ENCODE results near the gene PARP8. TPM values are rescaled to one million over a fixed set of nuclear protein-coding genes. Genes with fewer than 3 reads are reported as not detected.
"Not testable (repeated sequence)": the region's sequence is repeated elsewhere in the genome, so short reads cannot be mapped to it uniquely, and the experiment has no call there.

The PARP8 gene
- total RNA-seq, 1 experiment from 2014 or later: 23.2 TPM

DNA sequence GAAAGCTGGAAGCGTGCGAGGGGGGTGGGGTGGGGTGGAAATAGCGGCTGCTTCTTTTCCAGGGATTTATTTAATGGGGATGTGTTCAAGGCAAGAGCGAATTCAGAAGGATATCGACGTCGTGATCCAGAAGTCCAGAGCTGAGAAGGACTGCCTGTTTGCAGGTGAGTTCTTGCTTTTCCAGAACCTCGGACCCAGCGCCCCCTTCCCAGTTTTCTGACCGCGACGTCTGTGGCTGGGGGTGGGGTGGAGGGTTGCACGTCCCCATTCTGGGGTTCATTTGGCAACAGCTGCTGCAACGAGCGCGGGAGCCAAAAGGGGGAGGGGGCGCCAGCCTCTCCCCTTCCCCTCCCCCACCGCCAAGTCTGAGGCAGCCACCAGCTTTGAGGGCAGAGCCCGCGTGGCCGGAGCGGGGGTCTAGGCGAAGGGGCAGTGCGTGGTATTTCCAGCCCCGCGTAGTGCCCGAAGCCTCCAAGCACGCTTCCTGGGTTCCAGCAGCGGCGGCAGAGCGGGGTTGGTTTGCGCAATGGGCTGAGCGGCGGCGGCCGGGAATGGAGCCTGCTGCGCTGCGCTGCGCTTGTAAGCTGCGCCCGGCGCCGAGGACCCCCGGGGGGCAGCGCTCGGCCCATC, 701 bp downstream of the PARP8 start (continued):
- TF ChIP-seq, protein P1, sequence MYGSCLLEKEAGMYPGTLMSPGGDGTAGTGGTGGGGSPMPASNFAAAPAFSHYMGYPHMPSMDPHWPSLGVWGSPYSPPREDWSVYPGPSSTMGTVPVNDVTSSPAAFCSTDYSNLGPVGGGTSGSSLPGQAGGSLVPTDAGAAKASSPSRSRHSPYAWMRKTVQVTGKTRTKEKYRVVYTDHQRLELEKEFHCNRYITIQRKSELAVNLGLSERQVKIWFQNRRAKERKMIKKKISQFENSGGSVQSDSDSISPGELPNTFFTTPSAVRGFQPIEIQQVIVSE (CRISPR knock-in tag; IDR thresholded peaks at IDR 0.05; ENCODE audit: borderline replicate concordance): no peak

DNA sequence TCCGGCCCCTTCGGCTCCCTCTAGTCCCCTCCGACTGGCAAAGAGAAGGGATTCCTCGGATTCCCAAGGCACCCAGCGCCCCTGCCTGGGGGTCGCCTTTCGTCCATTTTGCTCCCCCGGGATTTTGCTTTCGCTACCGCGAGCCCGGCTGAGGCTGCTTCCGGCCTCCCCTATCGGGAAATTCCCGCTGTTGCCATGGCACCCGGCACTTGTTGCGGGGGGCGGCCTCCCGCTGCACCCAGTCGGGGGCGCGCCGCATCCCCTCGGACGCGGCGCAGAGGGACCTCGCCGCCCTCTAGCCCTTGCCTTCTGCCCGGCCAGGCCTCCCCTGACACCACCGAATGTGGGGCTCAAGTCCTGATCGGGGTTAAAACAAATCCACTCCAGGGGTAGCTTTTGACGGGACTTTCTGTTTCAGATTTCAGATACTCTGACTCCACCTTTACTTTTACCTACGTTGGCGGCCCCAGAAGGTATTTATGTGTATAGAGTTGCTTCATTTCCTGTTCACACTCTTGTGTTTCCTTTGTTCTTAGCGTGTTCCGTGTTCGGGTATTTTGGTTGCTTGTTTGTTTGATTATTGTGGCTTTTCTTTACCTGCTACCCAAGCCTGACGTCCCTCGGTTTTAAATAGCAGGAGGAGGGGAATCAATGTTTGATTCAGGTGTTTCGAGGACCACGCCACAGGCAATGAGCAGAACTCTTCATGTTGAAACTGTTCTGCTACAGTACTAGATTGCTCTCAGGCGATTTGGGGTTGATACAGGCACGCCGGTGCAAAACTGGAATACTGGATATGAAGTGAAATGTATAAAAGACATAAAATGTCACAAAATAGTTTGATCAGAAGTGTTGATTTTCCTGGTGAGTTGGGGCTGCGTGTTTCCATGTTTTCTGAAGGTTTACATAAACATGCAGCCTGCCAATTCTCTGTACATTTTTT, 1.5 kb downstream of the PARP8 start:
- Mint-ChIP-seq H3K27ac (peak overlapping the region; percentile 98), H3K36me3 (no peaks in the 10 kb centered on the region), H3K9me3 (no peaks in the 10 kb centered on the region), H3K4me1 (peaks cover 52% of the 10 kb centered on the region), H3K27me3 (ENCODE audit: low read depth) (peaks cover 6% of the 10 kb centered on the region), H3K4me3 (peak overlapping the region; percentile 95)
- ATAC-seq (peak; percentile 71), DNase-seq (ENCODE audit: low spot score) (peak; percentile 79)
- ChIA-PET POLR2A (no interaction called here), CTCF (no interaction called here)
- TF ChIP-seq, protein P2, sequence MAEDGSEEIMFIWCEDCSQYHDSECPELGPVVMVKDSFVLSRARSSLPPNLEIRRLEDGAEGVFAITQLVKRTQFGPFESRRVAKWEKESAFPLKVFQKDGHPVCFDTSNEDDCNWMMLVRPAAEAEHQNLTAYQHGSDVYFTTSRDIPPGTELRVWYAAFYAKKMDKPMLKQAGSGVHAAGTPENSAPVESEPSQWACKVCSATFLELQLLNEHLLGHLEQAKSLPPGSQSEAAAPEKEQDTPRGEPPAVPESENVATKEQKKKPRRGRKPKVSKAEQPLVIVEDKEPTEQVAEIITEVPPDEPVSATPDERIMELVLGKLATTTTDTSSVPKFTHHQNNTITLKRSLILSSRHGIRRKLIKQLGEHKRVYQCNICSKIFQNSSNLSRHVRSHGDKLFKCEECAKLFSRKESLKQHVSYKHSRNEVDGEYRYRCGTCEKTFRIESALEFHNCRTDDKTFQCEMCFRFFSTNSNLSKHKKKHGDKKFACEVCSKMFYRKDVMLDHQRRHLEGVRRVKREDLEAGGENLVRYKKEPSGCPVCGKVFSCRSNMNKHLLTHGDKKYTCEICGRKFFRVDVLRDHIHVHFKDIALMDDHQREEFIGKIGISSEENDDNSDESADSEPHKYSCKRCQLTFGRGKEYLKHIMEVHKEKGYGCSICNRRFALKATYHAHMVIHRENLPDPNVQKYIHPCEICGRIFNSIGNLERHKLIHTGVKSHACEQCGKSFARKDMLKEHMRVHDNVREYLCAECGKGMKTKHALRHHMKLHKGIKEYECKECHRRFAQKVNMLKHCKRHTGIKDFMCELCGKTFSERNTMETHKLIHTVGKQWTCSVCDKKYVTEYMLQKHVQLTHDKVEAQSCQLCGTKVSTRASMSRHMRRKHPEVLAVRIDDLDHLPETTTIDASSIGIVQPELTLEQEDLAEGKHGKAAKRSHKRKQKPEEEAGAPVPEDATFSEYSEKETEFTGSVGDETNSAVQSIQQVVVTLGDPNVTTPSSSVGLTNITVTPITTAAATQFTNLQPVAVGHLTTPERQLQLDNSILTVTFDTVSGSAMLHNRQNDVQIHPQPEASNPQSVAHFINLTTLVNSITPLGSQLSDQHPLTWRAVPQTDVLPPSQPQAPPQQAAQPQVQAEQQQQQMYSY (CRISPR knock-in tag; IDR thresholded peaks at IDR 0.05): peak; percentile 67; the same call in 1 of the 2 replicates
- TF ChIP-seq RORB (CRISPR knock-in tag; IDR thresholded peaks at IDR 0.05): no peak

DNA sequence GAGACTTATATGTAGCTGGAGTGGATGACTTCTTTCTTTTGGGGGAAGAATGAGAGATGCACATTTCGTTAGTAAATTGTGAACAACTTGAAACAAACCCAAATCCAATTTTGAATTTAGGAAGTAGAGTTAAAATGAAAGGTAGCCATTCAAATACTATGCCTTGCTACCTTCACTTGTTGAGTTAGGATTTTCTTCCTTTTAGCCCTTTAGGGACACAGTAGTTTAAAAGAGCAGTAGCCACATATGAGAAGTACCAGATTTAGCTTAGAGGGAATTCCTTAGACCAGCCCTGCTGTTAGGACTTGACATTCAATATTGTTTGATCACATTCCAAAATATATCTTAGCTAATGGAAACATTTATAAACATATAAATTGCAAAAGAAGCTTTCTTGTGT, 2.2 kb downstream of the PARP8 start:
- Mint-ChIP-seq H3K27ac (peak overlapping the region; percentile 98), H3K4me1 (peaks cover 54% of the 10 kb centered on the region), H3K4me3 (peak overlapping the region; percentile 95)
- H3K27me3 Mint-ChIP-seq (ENCODE audit: low read depth); H3K36me3 Mint-ChIP-seq; POLR2A ChIA-PET; H3K9me3 Mint-ChIP-seq; ATAC-seq; CTCF ChIA-PET; DNase-seq (ENCODE audit: low spot score): not testable (repeated sequence)

DNA sequence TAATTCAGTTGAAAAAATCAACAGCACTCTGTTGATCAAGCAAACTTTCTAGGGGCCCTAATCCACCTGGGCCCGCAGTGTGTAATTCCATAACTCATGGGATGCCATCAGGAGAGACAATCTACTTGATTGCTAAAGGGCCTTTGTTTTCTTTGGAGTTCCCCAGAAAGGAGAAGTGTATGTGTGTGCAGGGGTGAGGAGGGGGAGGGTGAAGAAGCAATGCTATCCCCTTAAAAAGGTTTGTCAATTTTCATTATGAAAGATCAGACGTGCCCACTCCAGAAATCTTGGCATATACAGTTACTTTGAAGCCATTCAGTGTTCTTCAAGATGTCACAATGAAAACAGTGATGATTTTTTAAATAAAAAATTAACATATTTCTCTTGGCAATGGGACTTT, 6.2 kb downstream of the PARP8 start:
- POLR2A ChIA-PET: no interaction called here
- ATAC-seq: no peak
- CTCF ChIA-PET: no interaction called here
- H3K27me3 Mint-ChIP-seq (ENCODE audit: low read depth): no peaks in the 10 kb centered on the region
- no peaks in the 10 kb centered on the region for H3K36me3 Mint-ChIP-seq
- no peak for DNase-seq (ENCODE audit: low spot score)
- peaks cover 82% of the 10 kb centered on the region for H3K4me1 Mint-ChIP-seq
- H3K9me3 Mint-ChIP-seq: no peaks in the 10 kb centered on the region
- no peak overlapping the region for H3K4me3 Mint-ChIP-seq
- H3K27ac Mint-ChIP-seq: peak overlapping the region; percentile 31; the same call in 1 of the 2 replicates
- TF ChIP-seq MYBL2 (CRISPR knock-in tag; IDR thresholded peaks at IDR 0.05) (no peak), FOXP1 (CRISPR knock-in tag; IDR thresholded peaks at IDR 0.05; ENCODE audit: borderline replicate concordance) (no peak), NFE2L1 (CRISPR knock-in tag; IDR thresholded peaks at IDR 0.05) (no peak), RORB (CRISPR knock-in tag; IDR thresholded peaks at IDR 0.05) (no peak), SP1 (CRISPR knock-in tag; conservative IDR thresholded peaks at IDR 0.05) (no peak), NR3C1 (CRISPR knock-in tag; conservative IDR thresholded peaks at IDR 0.05; ENCODE audit: low read depth) (no peak), GTF2I (CRISPR knock-in tag; conservative IDR thresholded peaks at IDR 0.05) (no peak), EMX1 (CRISPR knock-in tag; IDR thresholded peaks at IDR 0.05) (no peak), ZNF317 (CRISPR knock-in tag; IDR thresholded peaks at IDR 0.05; ENCODE audit: borderline replicate concordance, low read depth) (no peak), FOXJ3 (CRISPR knock-in tag; IDR thresholded peaks at IDR 0.05; ENCODE audit: borderline replicate concordance) (no peak)
- TF ChIP-seq, protein P3, sequence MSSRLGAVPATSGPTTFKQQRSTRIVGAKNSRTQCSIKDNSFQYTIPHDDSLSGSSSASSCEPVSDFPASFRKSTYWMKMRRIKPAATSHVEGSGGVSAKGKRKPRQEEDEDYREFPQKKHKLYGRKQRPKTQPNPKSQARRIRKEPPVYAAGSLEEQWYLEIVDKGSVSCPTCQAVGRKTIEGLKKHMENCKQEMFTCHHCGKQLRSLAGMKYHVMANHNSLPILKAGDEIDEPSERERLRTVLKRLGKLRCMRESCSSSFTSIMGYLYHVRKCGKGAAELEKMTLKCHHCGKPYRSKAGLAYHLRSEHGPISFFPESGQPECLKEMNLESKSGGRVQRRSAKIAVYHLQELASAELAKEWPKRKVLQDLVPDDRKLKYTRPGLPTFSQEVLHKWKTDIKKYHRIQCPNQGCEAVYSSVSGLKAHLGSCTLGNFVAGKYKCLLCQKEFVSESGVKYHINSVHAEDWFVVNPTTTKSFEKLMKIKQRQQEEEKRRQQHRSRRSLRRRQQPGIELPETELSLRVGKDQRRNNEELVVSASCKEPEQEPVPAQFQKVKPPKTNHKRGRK (CRISPR knock-in tag; IDR thresholded peaks at IDR 0.05; ENCODE audit: borderline replicate concordance): no peak
- TF ChIP-seq, protein P4, sequence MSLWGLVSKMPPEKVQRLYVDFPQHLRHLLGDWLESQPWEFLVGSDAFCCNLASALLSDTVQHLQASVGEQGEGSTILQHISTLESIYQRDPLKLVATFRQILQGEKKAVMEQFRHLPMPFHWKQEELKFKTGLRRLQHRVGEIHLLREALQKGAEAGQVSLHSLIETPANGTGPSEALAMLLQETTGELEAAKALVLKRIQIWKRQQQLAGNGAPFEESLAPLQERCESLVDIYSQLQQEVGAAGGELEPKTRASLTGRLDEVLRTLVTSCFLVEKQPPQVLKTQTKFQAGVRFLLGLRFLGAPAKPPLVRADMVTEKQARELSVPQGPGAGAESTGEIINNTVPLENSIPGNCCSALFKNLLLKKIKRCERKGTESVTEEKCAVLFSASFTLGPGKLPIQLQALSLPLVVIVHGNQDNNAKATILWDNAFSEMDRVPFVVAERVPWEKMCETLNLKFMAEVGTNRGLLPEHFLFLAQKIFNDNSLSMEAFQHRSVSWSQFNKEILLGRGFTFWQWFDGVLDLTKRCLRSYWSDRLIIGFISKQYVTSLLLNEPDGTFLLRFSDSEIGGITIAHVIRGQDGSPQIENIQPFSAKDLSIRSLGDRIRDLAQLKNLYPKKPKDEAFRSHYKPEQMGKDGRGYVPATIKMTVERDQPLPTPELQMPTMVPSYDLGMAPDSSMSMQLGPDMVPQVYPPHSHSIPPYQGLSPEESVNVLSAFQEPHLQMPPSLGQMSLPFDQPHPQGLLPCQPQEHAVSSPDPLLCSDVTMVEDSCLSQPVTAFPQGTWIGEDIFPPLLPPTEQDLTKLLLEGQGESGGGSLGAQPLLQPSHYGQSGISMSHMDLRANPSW (CRISPR knock-in tag; conservative IDR thresholded peaks at IDR 0.05; ENCODE audit: low read depth): no peak
- TF ChIP-seq, protein P5, sequence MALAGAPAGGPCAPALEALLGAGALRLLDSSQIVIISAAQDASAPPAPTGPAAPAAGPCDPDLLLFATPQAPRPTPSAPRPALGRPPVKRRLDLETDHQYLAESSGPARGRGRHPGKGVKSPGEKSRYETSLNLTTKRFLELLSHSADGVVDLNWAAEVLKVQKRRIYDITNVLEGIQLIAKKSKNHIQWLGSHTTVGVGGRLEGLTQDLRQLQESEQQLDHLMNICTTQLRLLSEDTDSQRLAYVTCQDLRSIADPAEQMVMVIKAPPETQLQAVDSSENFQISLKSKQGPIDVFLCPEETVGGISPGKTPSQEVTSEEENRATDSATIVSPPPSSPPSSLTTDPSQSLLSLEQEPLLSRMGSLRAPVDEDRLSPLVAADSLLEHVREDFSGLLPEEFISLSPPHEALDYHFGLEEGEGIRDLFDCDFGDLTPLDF (CRISPR knock-in tag; IDR thresholded peaks at IDR 0.05): no peak

All from WTC11 (cell line).